ENCODE results near the gene SHISA7. TPM values are rescaled to one million over a fixed set of nuclear protein-coding genes. Genes with fewer than 3 reads are reported as not detected.

SHISA7 gene
- total RNA-seq, 1 experiment from 2014 or later: not detected

DNA sequence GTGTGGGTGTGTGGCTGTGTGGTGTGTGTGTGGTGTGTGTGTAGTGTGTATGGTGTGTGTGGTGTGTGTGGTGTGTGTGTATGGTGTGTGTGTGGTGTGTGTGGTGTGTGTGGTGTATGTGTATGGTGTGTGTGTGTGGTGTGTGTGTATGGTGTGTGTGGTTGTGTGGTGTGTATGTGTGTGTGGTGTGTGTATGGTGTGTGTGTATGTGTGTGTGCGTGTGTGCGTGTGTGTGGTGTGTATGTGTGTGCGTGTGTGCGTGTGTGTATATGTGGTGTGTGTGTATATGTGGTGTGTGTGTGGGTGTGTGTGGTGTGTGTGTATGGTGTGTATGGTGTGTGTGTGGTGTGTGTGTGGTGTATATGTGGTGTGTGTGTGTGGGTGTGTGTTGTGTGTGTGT is 8.1 kb downstream of the SHISA7 start:
- no peak overlapping the region for H3K9ac ChIP-seq (ENCODE audit: low read length)
- no peaks in the 10 kb centered on the region for H3K27me3 ChIP-seq (ENCODE audit: low read length)
- H3K9me2 ChIP-seq (replicated peaks; ENCODE audit: low read length): no peaks in the 10 kb centered on the region
- H4K20me1 ChIP-seq (ENCODE audit: low read length): no peaks in the 10 kb centered on the region; the same call in 1 of the 2 replicates
- no peak for ATAC-seq
- H3K36me3 ChIP-seq (ENCODE audit: low read depth, low read length): no peaks in the 10 kb centered on the region
- H3K9me3 ChIP-seq (ENCODE audit: low read length): no peaks in the 10 kb centered on the region
- H3K27ac ChIP-seq (ENCODE audit: low read length): no peak overlapping the region
- H2AFZ ChIP-seq (ENCODE audit: low read length): no peak overlapping the region
- no peak overlapping the region for H3K4me3 ChIP-seq (ENCODE audit: low read length)
- H3K4me1 ChIP-seq (ENCODE audit: insufficient read depth, low read length): no peaks in the 10 kb centered on the region
- no peaks in the 10 kb centered on the region for H3F3A ChIP-seq (ENCODE audit: low read length, unreplicated experiment)
- DNase-seq: no peak
- no peak overlapping the region for H3K4me2 ChIP-seq (ENCODE audit: low read length)
- ChIA-PET POLR2A (ENCODE audit: unreplicated experiment) (no interaction called here), CTCF (no interaction called here)
- intact Hi-C loops (cut with micrococcal nuclease): no loop called here
- TF ChIP-seq EZH2 (IDR thresholded peaks at IDR 0.05; ENCODE audit: low read length, unreplicated experiment) (no peak), EZH2phosphoT487 (IDR thresholded peaks at IDR 0.05; ENCODE audit: borderline replicate concordance, low read length) (no peak)
- TF ChIP-seq, protein P1, sequence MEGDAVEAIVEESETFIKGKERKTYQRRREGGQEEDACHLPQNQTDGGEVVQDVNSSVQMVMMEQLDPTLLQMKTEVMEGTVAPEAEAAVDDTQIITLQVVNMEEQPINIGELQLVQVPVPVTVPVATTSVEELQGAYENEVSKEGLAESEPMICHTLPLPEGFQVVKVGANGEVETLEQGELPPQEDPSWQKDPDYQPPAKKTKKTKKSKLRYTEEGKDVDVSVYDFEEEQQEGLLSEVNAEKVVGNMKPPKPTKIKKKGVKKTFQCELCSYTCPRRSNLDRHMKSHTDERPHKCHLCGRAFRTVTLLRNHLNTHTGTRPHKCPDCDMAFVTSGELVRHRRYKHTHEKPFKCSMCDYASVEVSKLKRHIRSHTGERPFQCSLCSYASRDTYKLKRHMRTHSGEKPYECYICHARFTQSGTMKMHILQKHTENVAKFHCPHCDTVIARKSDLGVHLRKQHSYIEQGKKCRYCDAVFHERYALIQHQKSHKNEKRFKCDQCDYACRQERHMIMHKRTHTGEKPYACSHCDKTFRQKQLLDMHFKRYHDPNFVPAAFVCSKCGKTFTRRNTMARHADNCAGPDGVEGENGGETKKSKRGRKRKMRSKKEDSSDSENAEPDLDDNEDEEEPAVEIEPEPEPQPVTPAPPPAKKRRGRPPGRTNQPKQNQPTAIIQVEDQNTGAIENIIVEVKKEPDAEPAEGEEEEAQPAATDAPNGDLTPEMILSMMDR (conservative IDR thresholded peaks at IDR 0.05; ENCODE audit: low read depth, low read length): no peak
- no peaks in the 10 kb centered on the region for H3K79me2 ChIP-seq (ENCODE audit: low read length)
- BruUV-seq (replicated peaks): no TSS peak

DNA sequence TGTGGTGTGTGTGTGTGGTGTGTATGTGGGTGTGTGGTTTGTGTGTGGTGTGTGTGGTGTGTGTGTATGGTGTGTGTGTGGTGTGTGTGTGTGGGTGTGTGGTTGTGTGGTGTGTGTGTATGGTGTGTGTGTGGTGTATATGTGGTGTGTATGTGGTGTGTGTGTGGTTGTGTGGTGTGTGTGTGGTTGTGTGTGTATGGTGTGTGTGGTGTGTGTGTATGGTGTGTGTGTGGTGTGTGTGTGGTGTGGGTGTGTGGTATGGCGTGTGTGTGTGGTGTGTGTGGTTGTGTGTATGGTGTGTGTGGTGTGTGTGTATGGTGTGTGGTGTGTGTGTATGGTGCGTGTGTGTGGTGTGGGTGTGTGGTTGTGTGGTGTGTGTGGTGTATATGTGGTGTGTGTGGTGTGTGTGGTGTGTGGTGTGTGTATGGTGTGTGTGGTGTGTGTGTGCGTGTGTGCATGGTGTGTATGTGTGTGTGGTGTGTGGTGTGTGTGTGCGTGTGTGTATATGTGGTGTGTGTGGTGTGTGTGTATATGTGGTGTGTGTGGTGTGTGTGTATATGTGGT is 8.7 kb downstream of the SHISA7 start:
- H3K9me3 ChIP-seq (ENCODE audit: low read length): no peaks in the 10 kb centered on the region
- ATAC-seq (no peak), DNase-seq (no peak)
- no peak overlapping the region for H3K4me3 ChIP-seq (ENCODE audit: low read length)
- intact Hi-C loops (cut with micrococcal nuclease): no loop called here
- no peaks in the 10 kb centered on the region; the same call in 1 of the 2 replicates for H4K20me1 ChIP-seq (ENCODE audit: low read length)
- ChIA-PET CTCF (no interaction called here), POLR2A (ENCODE audit: unreplicated experiment) (no interaction called here)
- H3K36me3 ChIP-seq (ENCODE audit: low read depth, low read length): no peaks in the 10 kb centered on the region
- H3F3A ChIP-seq (ENCODE audit: low read length, unreplicated experiment): no peaks in the 10 kb centered on the region
- TF ChIP-seq EZH2 (IDR thresholded peaks at IDR 0.05; ENCODE audit: low read length, unreplicated experiment) (no peak), EZH2phosphoT487 (IDR thresholded peaks at IDR 0.05; ENCODE audit: borderline replicate concordance, low read length) (no peak)
- TF ChIP-seq, protein P1 (conservative IDR thresholded peaks at IDR 0.05; ENCODE audit: low read depth, low read length): no peak
- no peak overlapping the region for H3K4me2 ChIP-seq (ENCODE audit: low read length)
- H2AFZ ChIP-seq (ENCODE audit: low read length): no peak overlapping the region
- no peaks in the 10 kb centered on the region for H3K27me3 ChIP-seq (ENCODE audit: low read length)
- no peak overlapping the region for H3K27ac ChIP-seq (ENCODE audit: low read length)
- no TSS peak for BruUV-seq (replicated peaks)
- H3K79me2 ChIP-seq (ENCODE audit: low read length): no peaks in the 10 kb centered on the region
- no peaks in the 10 kb centered on the region for H3K4me1 ChIP-seq (ENCODE audit: insufficient read depth, low read length)
- H3K9me2 ChIP-seq (replicated peaks; ENCODE audit: low read length): no peaks in the 10 kb centered on the region
- no peak overlapping the region for H3K9ac ChIP-seq (ENCODE audit: low read length)

- POLR2A ChIA-PET (ENCODE audit: unreplicated experiment): no interaction called here
Measured at GRCh38 chr19:55433292-55433691, 9.8 kb downstream of the SHISA7 start.

More at GRCh38 chr19:55433292-55433691, 9.8 kb downstream of the SHISA7 start:
- no peak overlapping the region for H2AFZ ChIP-seq (ENCODE audit: low read length)
- no peak overlapping the region for H3K9ac ChIP-seq (ENCODE audit: low read length)
- no peak for DNase-seq
- no peaks in the 10 kb centered on the region for H3K9me3 ChIP-seq (ENCODE audit: low read length)
- no peak overlapping the region for H3K4me3 ChIP-seq (ENCODE audit: low read length)
- intact Hi-C loops (cut with micrococcal nuclease): no loop called here
- H3K27me3 ChIP-seq (ENCODE audit: low read length): no peaks in the 10 kb centered on the region
- ATAC-seq: no peak
- no peaks in the 10 kb centered on the region for H3F3A ChIP-seq (ENCODE audit: low read length, unreplicated experiment)
- no peaks in the 10 kb centered on the region; the same call in 1 of the 2 replicates for H4K20me1 ChIP-seq (ENCODE audit: low read length)
- H3K4me2 ChIP-seq (ENCODE audit: low read length): no peak overlapping the region
- no peaks in the 10 kb centered on the region for H3K79me2 ChIP-seq (ENCODE audit: low read length)
- H3K4me1 ChIP-seq (ENCODE audit: insufficient read depth, low read length): no peaks in the 10 kb centered on the region
- no peaks in the 10 kb centered on the region for H3K36me3 ChIP-seq (ENCODE audit: low read depth, low read length)
- CTCF ChIA-PET: no interaction called here
- H3K9me2 ChIP-seq (replicated peaks; ENCODE audit: low read length): no peaks in the 10 kb centered on the region
- BruUV-seq (replicated peaks): no TSS peak
- no peak for TF ChIP-seq EZH2 (IDR thresholded peaks at IDR 0.05; ENCODE audit: low read length, unreplicated experiment)
- H3K27ac ChIP-seq (ENCODE audit: low read length): no peak overlapping the region
